K562 (cell line): Measurements from ENCODE around the gene BIVM. TPM values are rescaled to one million over a fixed set of nuclear protein-coding genes. Genes with fewer than 3 reads are reported as not detected.

Source experiments
- ATAC-seq: fragments of 200-7000 bp; cut with Tn5 transposase; 3 replicates; pipeline ENCODE4 v1.9.1; 2020; ENCODE audit warnings: moderate library complexity
- BruUV-seq: library from RNA; stranded (reverse); fragments of 400-500 nt; replicated peaks from 2 replicates; lab custom pipeline; 2021; lab: Mats Ljungman, UMichigan
- CTCF ChIA-PET: fragments of 300-600 bp; formaldehyde crosslinking; extraction: SDS; loops from one replicate; lab custom pipeline; 2021; ENCODE audit warnings: low intra/inter-chr PET ratio; lab: Yijun Ruan, JAX
- POLR2A ChIA-PET: fragments of 300-600, 350-650 bp; sonication (Branson Sonifier 250); formaldehyde crosslinking; extraction: SDS; loops from one replicate; lab custom pipeline; 2021; ENCODE audit warnings: antibody characterized with exemption, inconsistent platforms; lab: Yijun Ruan, JAX
- DNase-seq, 4 experiments: peaks; one replicate each; pipeline versions ENCODE4 v3.0.0 to v3.0.0-alpha.2; 2011 to 2018; ENCODE audit warnings: low spot score in 3 of 4, mixed read lengths in 3 of 4; ENCODE audit errors: extremely low read depth in 1 of 4
- FAIRE-seq: peaks from 2 replicates; lab custom pipeline; 2011; peaks lifted over from hg19 to GRCh38; lab: Jason Lieb, UNC
- H2AFZ ChIP-seq: 2 replicates; pipeline ENCODE4 v1.6.0; 2011; ENCODE audit warnings: low read depth, low read length, control low read depth, inconsistent platforms
- H3K27ac ChIP-seq: fragments of 200-600 bp; 3 replicates; pipeline ENCODE4 v1.8.0; 2011; ENCODE audit warnings: low read depth, mild to moderate bottlenecking, control low read depth, inconsistent platforms, low read length, moderate library complexity, mixed read lengths; ENCODE audit errors: extremely low read depth
- H3K27me3 ChIP-seq, 2 experiments: fragments of 300-600 bp in 1 of 2; 2 replicates in 1 of 2; 3 replicates in 1 of 2; pipeline versions ENCODE4 v1.6.0 to v1.8.0; 2011; ENCODE audit warnings: inconsistent platforms in 2 of 2, low read length in 2 of 2, mild to moderate bottlenecking in 1 of 2, mixed read lengths in 1 of 2, moderate library complexity in 1 of 2; ENCODE audit not compliant: control insufficient read depth in 2 of 2, insufficient read depth in 2 of 2
- H3K36me3 ChIP-seq: fragments of 300-600 bp; 3 replicates; pipeline ENCODE4 v1.8.0; 2011; ENCODE audit warnings: mild to moderate bottlenecking, low read length, inconsistent platforms; ENCODE audit not compliant: control insufficient read depth, insufficient read depth
- H3K4me1 ChIP-seq, 2 experiments: fragments of 200-600 bp in 1 of 2; replicated peaks in 1 of 2; 2 replicates in 1 of 2; 3 replicates in 1 of 2; pipeline versions ENCODE4 v1.5.1 to v1.8.0; 2011; ENCODE audit warnings: inconsistent platforms in 2 of 2, low read length in 2 of 2, mild to moderate bottlenecking in 1 of 2, mixed read lengths in 1 of 2, moderate library complexity in 1 of 2; ENCODE audit not compliant: control insufficient read depth in 2 of 2, insufficient read depth in 2 of 2
- H3K4me2 ChIP-seq: 2 replicates; pipeline ENCODE4 v1.6.1; 2011; ENCODE audit warnings: low read length, control low read depth, inconsistent platforms, mixed read lengths; ENCODE audit not compliant: insufficient read depth
- H3K4me3 ChIP-seq: fragments of 200-600 bp; sonication (generic), shearing (Covaris generic); 2 replicates; pipeline ENCODE4 v1.5.1; 2016; ENCODE audit warnings: control low read depth, inconsistent platforms
- H3K79me2 ChIP-seq: fragments of 200-600 bp; 3 replicates; pipeline ENCODE4 v1.8.0; 2011; ENCODE audit warnings: low read length, inconsistent platforms; ENCODE audit not compliant: control insufficient read depth, insufficient read depth
- H3K9ac ChIP-seq, 2 experiments: 2 replicates each; pipeline versions ENCODE4 v1.6.0 to v1.6.1; 2011; ENCODE audit warnings: low read depth in 2 of 2, low read length in 2 of 2, control low read depth in 1 of 2, inconsistent platforms in 1 of 2, mild to moderate bottlenecking in 1 of 2, mixed read lengths in 1 of 2; ENCODE audit not compliant: insufficient read depth in 1 of 2
- H3K9me1 ChIP-seq: one replicate; pipeline ENCODE4 v1.6.0; 2011; ENCODE audit warnings: inconsistent platforms, mild to moderate bottlenecking, low read length, moderate library complexity; ENCODE audit not compliant: control insufficient read depth, insufficient read depth
- H3K9me3 ChIP-seq: replicated peaks from 2 replicates; pipeline ENCODE4 v1.5.1; 2011; ENCODE audit warnings: low read depth, low read length, inconsistent platforms; ENCODE audit not compliant: control insufficient read depth, insufficient read depth
- H4K20me1 ChIP-seq: replicated peaks from 2 replicates; pipeline ENCODE4 v1.6.1; 2011; ENCODE audit warnings: low read length, inconsistent platforms, mixed read lengths; ENCODE audit not compliant: control insufficient read depth, insufficient read depth
- CCNT2 ChIP-seq: IDR thresholded peaks from 2 replicates; pipeline ENCODE4 v1.6.1; 2011; ENCODE audit warnings: borderline replicate concordance, low read depth, mild to moderate bottlenecking, moderate library complexity, mixed read lengths, low read length; ENCODE audit not compliant: insufficient read length; ENCODE audit errors: extremely low read depth
- CREBBP ChIP-seq: IDR thresholded peaks from one replicate; pipeline ENCODE4 v1.6.1; 2012; ENCODE audit warnings: low read depth, mild to moderate bottlenecking, control low read depth, inconsistent platforms, low read length
- CXXC5 ChIP-seq: fragments of 250-450 bp; sonication (Bioruptor Pico); IDR thresholded peaks from 2 replicates; pipeline ENCODE4 v1.8.0; 2022; ENCODE audit warnings: inconsistent platforms, mild to moderate bottlenecking, moderate library complexity
- ERF ChIP-seq: fragments of 450-650 bp; formaldehyde crosslinking; IDR thresholded peaks from 2 replicates; pipeline ENCODE4 v1.4.0; 2020; ENCODE audit warnings: mild to moderate bottlenecking, mixed read lengths
- FOXJ2 ChIP-seq: fragments of 200-800 bp; sonication (Bioruptor generic); IDR thresholded peaks from 2 replicates; pipeline ENCODE4 v1.6.1; 2016; ENCODE audit warnings: missing genetic modification characterization, missing compliant biosample characterization
- MTA1 ChIP-seq: fragments of 450-650 bp; IDR thresholded peaks from 2 replicates; pipeline ENCODE4 v1.6.1; 2017; ENCODE audit warnings: borderline replicate concordance
- NFE2 ChIP-seq: IDR thresholded peaks from 2 replicates; pipeline ENCODE4 v1.6.1; 2014; ENCODE audit warnings: antibody characterized with exemption, low read depth
- PURB ChIP-seq: sonication (generic); formaldehyde crosslinking; IDR thresholded peaks from 2 replicates; pipeline ENCODE4 v1.9.0; 2021; ENCODE audit warnings: low read depth, mild to moderate bottlenecking, missing genetic modification reagents
- RNF219 ChIP-seq: fragments of 250-450 bp; sonication (Bioruptor Pico); IDR thresholded peaks from 2 replicates; pipeline ENCODE4 v1.5.0; 2022; ENCODE audit warnings: mild to moderate bottlenecking
- SP2 ChIP-seq: IDR thresholded peaks from 2 replicates; pipeline ENCODE4 v1.6.1; 2011; ENCODE audit warnings: mild to moderate bottlenecking, low read depth, low read length, moderate library complexity; ENCODE audit not compliant: poor library complexity, severe bottlenecking; ENCODE audit errors: extremely low read depth
- THAP7 ChIP-seq: fragments of 250-450 bp; sonication (Bioruptor Pico); IDR thresholded peaks from 2 replicates; pipeline ENCODE4 v1.5.0; 2021
- U2AF2 ChIP-seq: fragments of 200-400 bp; formaldehyde crosslinking; optimal IDR thresholded peaks from 2 replicates; pipeline ENCODE3; 2017; ENCODE audit warnings: low read depth, mild to moderate bottlenecking, low read length
- YBX1 ChIP-seq: fragments of 450-650 bp; IDR thresholded peaks from 2 replicates; pipeline ENCODE4 v1.7.1; 2016; ENCODE audit warnings: mild to moderate bottlenecking
- ZHX1 ChIP-seq: fragments of 150-350 bp; conservative IDR thresholded peaks from 2 replicates; pipeline ENCODE4 v1.6.1; 2014; ENCODE audit warnings: low read length
- whole genome bisulfite sequencing: fragments of 100-300 bp; shearing (Covaris generic); methylation state at CpG from one replicate; pipeline ENCODE4 v1.1.6; 2016; ENCODE audit warnings: low coverage, mixed read lengths; ENCODE audit not compliant: insufficient coverage; ENCODE audit errors: missing lambda C conversion rate; 5-methylcytosine and 5-hydroxymethylcytosine counted together
- in situ Hi-C: fragments of 300-500 bp; cut with MboI; formaldehyde crosslinking; loops from 4 replicates; pipeline ENCODE4 v1.15.0; 2018; ENCODE audit warnings: inconsistent platforms, mixed read lengths
- intact Hi-C: fragments of 100-400 bp; cut with micrococcal nuclease; formaldehyde crosslinking; loops from 2 replicates; pipeline ENCODE4 v1.14.2; 2022
- polyA plus RNA-seq, 8 experiments: library from polyadenylated mRNA; depleted of rRNA in 4 of 8; stranded (reverse) in 5 of 8; unstranded in 3 of 8; fragments of >200 nt; fragmentation: Nextera tagmentation in 2 of 8; fragmentation: Illumina TruSeq in 1 of 8; extraction: Ambion mirVana in 2 of 8; extraction: Trizol in 1 of 8; gene quantifications; 2 replicates each; pipeline versions ENCODE4 v1.2.1 to v1.2.3, GENCODE V29; 2011 to 2014; ENCODE audit warnings: inconsistent platforms in 1 of 8, missing spikeins in 1 of 8
- total RNA-seq, 7 experiments: library from RNA; depleted of rRNA in 6 of 7; stranded (reverse); fragments of >200 nt in 6 of 7; fragmentation: Illumina TruSeq in 2 of 7; extraction: Trizol in 2 of 7; gene quantifications; 2 replicates each; pipeline versions ENCODE4 v1.2.1 to v1.2.3, GENCODE V29; 2011 to 2021; ENCODE audit warnings: low replicate concordance in 1 of 7

Gene BIVM
- total and polyA plus RNA-seq, 9 of the 15 experiments (the other 6 are each of a cell fraction or from before 2014, with no cell fraction given): 3.6 to 23.1 (median 16.8) TPM

- FAIRE-seq: no peak
- 28% methylated on average over 2 of the region's 2 CpGs for WGBS
- TF ChIP-seq NFE2 (no peak), RNF219 (no peak), CREBBP (no peak), ERF (CRISPR knock-in tag) (no peak), ZHX1 (no peak), YBX1 (no peak), CXXC5 (no peak), U2AF2 (no peak), FOXJ2 (tag) (no peak), THAP7 (CRISPR knock-in tag) (no peak), CCNT2 (no peak), MTA1 (no peak), PURB (CRISPR knock-in tag) (no peak), SP2 (no peak)
Observed at GRCh38 chr13:102776271-102776670, 22.6 kb upstream of the BIVM start.

More at GRCh38 chr13:102776271-102776670, 22.6 kb upstream of the BIVM start:
- Histone ChIP-seq H3K4me1 (peaks cover 17 to 26% of the 10 kb centered on the region in 2 experiments; a peak in 4 of 5 replicates), H3K9ac (no peak overlapping the region), H3K79me2 (peaks cover 22% of the 10 kb centered on the region), H3K4me3 (no peak overlapping the region), H3K36me3 (peaks cover 5% of the 10 kb centered on the region; the same call in 1 of the 3 replicates), H3K9me1 (no peaks in the 10 kb centered on the region), H4K20me1 (no peaks in the 10 kb centered on the region), H3K4me2 (no peak overlapping the region), H3K27me3 (no peaks in the 10 kb centered on the region), H2AFZ (no peak overlapping the region), H3K27ac (no peak overlapping the region), H3K9me3 (no peaks in the 10 kb centered on the region)
- POLR2A ChIA-PET: interaction anchor here (1.3 kb wide), 1 partner anchor 9 kb away, joined by 3 read pairs; no protein-coding TSS in a partner anchor
- DNase-seq (no peak), ATAC-seq (no peak)
- intact Hi-C loops: loop anchor here (10.0 kb wide), 1 partner anchor 111 kb away; no protein-coding TSS in a partner anchor
- no TSS peak for BruUV-seq
- CTCF ChIA-PET: no interaction called here
- in situ Hi-C loops: no loop called here
